ENCODE measurements around the gene BTNL3. TPM values are rescaled to one million over a fixed set of nuclear protein-coding genes. Genes with fewer than 3 reads are reported as not detected.

The BTNL3 gene
- total and polyA plus RNA-seq, 2 donors (not counting 3 experiments of a cell fraction or from before 2014, with no cell fraction given), result not detected

Small RNA genes lying within 50 kb of the gene (microRNA-seq; reads per million reads assigned to microRNA genes)
- gene MIR8089 (ENCODE audit: borderline number of aligned reads, borderline replicate concordance), result not detected

Small RNA genes lying within 50 kb of the gene (small RNA-seq; reads per million reads assigned to genes)
- gene MIR8089 (ENCODE audit: insufficient read depth, insufficient read length, low read depth, low replicate concordance) (not detected), gene RNU6-1036P (ENCODE audit: insufficient read depth, insufficient read length, low read depth, low replicate concordance) (not detected), gene RPS29P12 (ENCODE audit: insufficient read depth, insufficient read length, low read depth, low replicate concordance) (not detected)

Other genes starting within 250 kb of the BTNL3 start
- gene OR2Y1, start 248.8 kb upstream of the BTNL3 start, total RNA-seq, result not detected in 2 replicates
- not detected in 2 replicates for gene OR2Y1, start 248.8 kb upstream of the BTNL3 start, polyA plus RNA-seq
- 108 and 123 TPM in 2 replicates for gene MGAT1, start 186.0 kb upstream of the BTNL3 start, total RNA-seq
- 126 and 153 TPM in 2 replicates for gene MGAT1, start 186.0 kb upstream of the BTNL3 start, polyA plus RNA-seq
- 14.6 and 19.7 TPM in 2 replicates for gene ZFP62, start 127.6 kb upstream of the BTNL3 start, total RNA-seq
- gene ZFP62, start 127.6 kb upstream of the BTNL3 start, polyA plus RNA-seq, result 3.3 and 3.7 TPM in 2 replicates
- not detected in 2 replicates for gene BTNL8, start 89.7 kb upstream of the BTNL3 start, total RNA-seq
- gene BTNL8, start 89.7 kb upstream of the BTNL3 start, polyA plus RNA-seq, result not detected in 2 replicates
- gene BTNL9, start 51.4 kb downstream of the BTNL3 start, total RNA-seq, result 0.13 TPM in 1 of 2 replicates, not detected in the other
- gene BTNL9, start 51.4 kb downstream of the BTNL3 start, polyA plus RNA-seq, result 0.33 TPM in 1 of 2 replicates, not detected in the other
- gene OR2V1, start 142.3 kb downstream of the BTNL3 start, total RNA-seq, result not detected in 2 replicates
- not detected in 2 replicates for gene OR2V1, start 142.3 kb downstream of the BTNL3 start, polyA plus RNA-seq
- gene OR2V2, start 158.7 kb downstream of the BTNL3 start, total RNA-seq, result not detected in 2 replicates
- not detected in 2 replicates for gene OR2V2, start 158.7 kb downstream of the BTNL3 start, polyA plus RNA-seq
- 3.4 and 4.1 TPM in 2 replicates for gene TRIM7, start 216.3 kb downstream of the BTNL3 start, total RNA-seq
- 2.2 and 2.7 TPM in 2 replicates for gene TRIM7, start 216.3 kb downstream of the BTNL3 start, polyA plus RNA-seq
- gene TRIM41, start 234.4 kb downstream of the BTNL3 start, total RNA-seq, result 17.3 and 19.9 TPM in 2 replicates
- gene TRIM41, start 234.4 kb downstream of the BTNL3 start, polyA plus RNA-seq, result 11.2 and 12.8 TPM in 2 replicates